Gastroesophageal sphincter (tissue), 3 donors: ENCODE data around the gene SLC24A3.

Source experiments
- POLR2A ChIP-seq, 2 donors: fragments of 450-650 bp; IDR thresholded peaks; one replicate each; pipeline ENCODE4 v1.6.1; 2017; ENCODE audit warnings: antibody characterized with exemption in 2 of 2, mild to moderate bottlenecking in 2 of 2, moderate library complexity in 1 of 2
- TF ChIP-seq, protein P1 (sequence below), 4 experiments: fragments of 200-600 bp in 2 of 4; fragments of 450-650 bp in 2 of 4; sonication (generic) in 1 of 4; IDR thresholded peaks; one replicate each; pipeline ENCODE4 v1.5.1; 2017 to 2019; ENCODE audit warnings: antibody characterized with exemption in 4 of 4, mild to moderate bottlenecking in 2 of 4, moderate library complexity in 2 of 4

DNA sequence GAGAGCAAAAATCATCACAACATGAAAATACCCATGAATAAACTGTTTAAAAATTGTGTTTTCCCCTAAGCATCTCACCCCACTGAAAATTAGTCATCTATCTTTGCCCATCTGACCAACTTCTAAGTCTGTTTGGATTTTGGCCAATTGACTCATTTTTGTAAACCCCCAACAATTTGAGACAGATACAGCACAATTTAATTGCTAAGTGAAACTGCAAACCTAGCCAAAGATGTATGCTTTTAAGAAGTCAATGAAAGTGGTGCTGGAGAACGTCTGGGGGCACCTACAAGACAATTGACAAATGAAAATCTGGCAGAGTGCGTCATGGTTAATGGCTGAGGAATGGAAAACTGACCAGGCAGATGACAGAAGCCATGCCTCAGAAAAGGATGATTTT is 30.9 kb upstream of the SLC24A3 start:
- no peak for TF ChIP-seq POLR2A (IDR thresholded peaks at IDR 0.05)
- TF ChIP-seq, protein P1, sequence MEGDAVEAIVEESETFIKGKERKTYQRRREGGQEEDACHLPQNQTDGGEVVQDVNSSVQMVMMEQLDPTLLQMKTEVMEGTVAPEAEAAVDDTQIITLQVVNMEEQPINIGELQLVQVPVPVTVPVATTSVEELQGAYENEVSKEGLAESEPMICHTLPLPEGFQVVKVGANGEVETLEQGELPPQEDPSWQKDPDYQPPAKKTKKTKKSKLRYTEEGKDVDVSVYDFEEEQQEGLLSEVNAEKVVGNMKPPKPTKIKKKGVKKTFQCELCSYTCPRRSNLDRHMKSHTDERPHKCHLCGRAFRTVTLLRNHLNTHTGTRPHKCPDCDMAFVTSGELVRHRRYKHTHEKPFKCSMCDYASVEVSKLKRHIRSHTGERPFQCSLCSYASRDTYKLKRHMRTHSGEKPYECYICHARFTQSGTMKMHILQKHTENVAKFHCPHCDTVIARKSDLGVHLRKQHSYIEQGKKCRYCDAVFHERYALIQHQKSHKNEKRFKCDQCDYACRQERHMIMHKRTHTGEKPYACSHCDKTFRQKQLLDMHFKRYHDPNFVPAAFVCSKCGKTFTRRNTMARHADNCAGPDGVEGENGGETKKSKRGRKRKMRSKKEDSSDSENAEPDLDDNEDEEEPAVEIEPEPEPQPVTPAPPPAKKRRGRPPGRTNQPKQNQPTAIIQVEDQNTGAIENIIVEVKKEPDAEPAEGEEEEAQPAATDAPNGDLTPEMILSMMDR (IDR thresholded peaks at IDR 0.05): no peak
